Osteocyte (in vitro differentiated cells): ENCODE results near the gene CDH13. TPM values are rescaled to one million over a fixed set of nuclear protein-coding genes. Genes with fewer than 3 reads are reported as not detected.

ENCODE experiments used
- DNase-seq: peaks from one replicate; pipeline ENCODE4 v3.0.0; 2021; ENCODE audit warnings: mixed read lengths; ENCODE audit not compliant: unreplicated experiment; ENCODE audit errors: extremely low spot score
- H3K27ac Mint-ChIP-seq: one replicate; pipeline ENCODE4 v1.8.0; 2021; ENCODE audit warnings: mild to moderate bottlenecking, mixed read lengths; ENCODE audit not compliant: unreplicated experiment
- H3K27me3 Mint-ChIP-seq: one replicate; pipeline ENCODE4 v1.8.0; 2021; ENCODE audit warnings: mixed read lengths; ENCODE audit not compliant: unreplicated experiment
- H3K36me3 Mint-ChIP-seq: one replicate; pipeline ENCODE4 v1.8.0; 2021; ENCODE audit warnings: mixed read lengths; ENCODE audit not compliant: unreplicated experiment
- H3K4me1 Mint-ChIP-seq: one replicate; pipeline ENCODE4 v1.8.0; 2021; ENCODE audit warnings: mixed read lengths; ENCODE audit not compliant: unreplicated experiment
- H3K4me3 Mint-ChIP-seq: one replicate; pipeline ENCODE4 v1.8.0; 2021; ENCODE audit warnings: mild to moderate bottlenecking, moderate library complexity, mixed read lengths; ENCODE audit not compliant: unreplicated experiment
- H3K9me3 Mint-ChIP-seq: one replicate; pipeline ENCODE4 v1.8.0; 2021; ENCODE audit warnings: mixed read lengths; ENCODE audit not compliant: unreplicated experiment
- total RNA-seq: library from RNA; stranded (reverse); gene quantifications from 2 replicates; pipeline ENCODE4 v1.2.1, GENCODE V29; 2021
- TF ChIP-seq, protein P1 (sequence below): fragments of 200-600 bp; sonication (generic); IDR thresholded peaks from 2 replicates; pipeline ENCODE4 v1.5.0; 2021; ENCODE audit warnings: antibody characterized with exemption, mild to moderate bottlenecking, moderate library complexity

Gene CDH13
- total RNA-seq, 1 donor from 2014 or later: 27.0 TPM

DNA sequence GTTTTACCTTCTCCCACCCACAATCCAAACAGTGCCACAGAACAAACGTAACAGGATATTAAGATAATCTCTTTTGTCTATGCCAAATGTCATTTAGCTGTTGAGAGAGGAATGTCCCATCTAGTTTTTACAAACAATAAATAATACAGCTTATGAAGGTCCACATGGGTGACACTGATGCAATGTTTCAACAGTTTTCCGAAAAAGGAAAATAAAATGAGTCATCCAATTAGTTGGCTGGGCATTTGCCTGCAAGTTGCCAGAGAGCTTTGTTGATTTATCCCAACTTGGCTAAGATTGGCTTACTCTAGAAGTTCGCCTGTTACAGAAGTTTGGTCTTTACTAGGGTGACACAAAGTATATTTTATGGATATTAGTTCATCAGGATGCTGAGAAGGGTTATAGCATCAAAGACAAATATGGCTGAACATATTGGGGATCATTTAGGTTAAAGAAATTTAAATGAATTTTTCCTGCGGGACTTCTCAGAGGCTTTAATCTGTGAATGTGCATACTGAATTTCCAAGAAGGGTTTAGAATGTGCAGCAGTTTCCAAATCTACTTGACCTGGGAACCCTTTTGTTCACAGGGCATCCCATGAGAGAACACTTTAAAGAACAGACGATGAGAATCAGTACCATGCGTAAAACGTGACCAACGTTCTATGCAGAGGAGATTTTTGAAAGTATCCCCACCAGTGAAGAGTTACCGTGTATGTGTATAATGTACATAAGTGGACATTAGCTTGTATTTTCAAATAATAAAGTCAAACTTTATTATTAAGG lies 73.1 kb downstream of the CDH13 start:
- no peak for DNase-seq
- peaks cover 35% of the 10 kb centered on the region for H3K4me1 Mint-ChIP-seq
- TF ChIP-seq, protein P1, sequence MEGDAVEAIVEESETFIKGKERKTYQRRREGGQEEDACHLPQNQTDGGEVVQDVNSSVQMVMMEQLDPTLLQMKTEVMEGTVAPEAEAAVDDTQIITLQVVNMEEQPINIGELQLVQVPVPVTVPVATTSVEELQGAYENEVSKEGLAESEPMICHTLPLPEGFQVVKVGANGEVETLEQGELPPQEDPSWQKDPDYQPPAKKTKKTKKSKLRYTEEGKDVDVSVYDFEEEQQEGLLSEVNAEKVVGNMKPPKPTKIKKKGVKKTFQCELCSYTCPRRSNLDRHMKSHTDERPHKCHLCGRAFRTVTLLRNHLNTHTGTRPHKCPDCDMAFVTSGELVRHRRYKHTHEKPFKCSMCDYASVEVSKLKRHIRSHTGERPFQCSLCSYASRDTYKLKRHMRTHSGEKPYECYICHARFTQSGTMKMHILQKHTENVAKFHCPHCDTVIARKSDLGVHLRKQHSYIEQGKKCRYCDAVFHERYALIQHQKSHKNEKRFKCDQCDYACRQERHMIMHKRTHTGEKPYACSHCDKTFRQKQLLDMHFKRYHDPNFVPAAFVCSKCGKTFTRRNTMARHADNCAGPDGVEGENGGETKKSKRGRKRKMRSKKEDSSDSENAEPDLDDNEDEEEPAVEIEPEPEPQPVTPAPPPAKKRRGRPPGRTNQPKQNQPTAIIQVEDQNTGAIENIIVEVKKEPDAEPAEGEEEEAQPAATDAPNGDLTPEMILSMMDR: no peak
- H3K9me3 Mint-ChIP-seq: no peaks in the 10 kb centered on the region
- no peak overlapping the region for H3K4me3 Mint-ChIP-seq
- no peaks in the 10 kb centered on the region for H3K36me3 Mint-ChIP-seq
- H3K27me3 Mint-ChIP-seq: no peaks in the 10 kb centered on the region
- peak overlapping the region; percentile 93 for H3K27ac Mint-ChIP-seq

DNA sequence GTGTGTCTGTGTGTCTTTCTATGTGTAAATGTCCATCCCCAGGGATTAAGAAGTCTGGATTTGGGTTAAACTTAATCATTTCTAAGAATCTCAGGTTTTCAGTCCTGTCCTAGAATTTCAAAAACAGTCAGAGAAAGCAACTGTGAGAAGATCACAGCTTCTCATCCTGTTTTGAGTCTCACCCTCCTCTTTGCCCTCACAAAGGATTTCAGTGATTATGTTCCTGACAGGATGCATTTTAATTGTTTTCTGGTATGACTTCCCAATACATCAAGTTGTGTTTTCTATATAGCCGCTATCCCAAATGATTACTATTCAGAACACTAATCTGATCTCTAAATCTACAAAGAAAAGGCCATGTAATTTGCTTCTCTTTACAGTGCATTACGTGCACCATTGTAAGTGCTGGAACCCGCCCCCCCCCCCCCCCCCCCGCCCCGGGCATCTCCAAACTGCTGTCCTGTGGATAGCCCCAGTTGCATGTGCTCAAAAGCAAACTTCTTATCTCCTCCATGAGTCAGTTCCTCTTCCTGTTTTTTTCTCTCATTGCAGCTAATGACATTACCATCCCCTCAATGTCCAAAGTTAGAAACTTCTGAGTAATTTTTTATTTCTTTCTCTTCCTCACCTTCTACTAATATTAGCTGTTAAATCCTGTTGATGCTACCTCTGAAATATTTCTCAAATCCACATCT lies 73.9 kb downstream of the CDH13 start:
- no peaks in the 10 kb centered on the region for H3K9me3 Mint-ChIP-seq
- H3K4me1 Mint-ChIP-seq: peaks cover 35% of the 10 kb centered on the region
- TF ChIP-seq, protein P1: no peak
- H3K4me3 Mint-ChIP-seq: no peak overlapping the region
- H3K36me3 Mint-ChIP-seq: no peaks in the 10 kb centered on the region
- DNase-seq: no peak
- peak overlapping the region; percentile 93 for H3K27ac Mint-ChIP-seq
- no peaks in the 10 kb centered on the region for H3K27me3 Mint-ChIP-seq

DNA sequence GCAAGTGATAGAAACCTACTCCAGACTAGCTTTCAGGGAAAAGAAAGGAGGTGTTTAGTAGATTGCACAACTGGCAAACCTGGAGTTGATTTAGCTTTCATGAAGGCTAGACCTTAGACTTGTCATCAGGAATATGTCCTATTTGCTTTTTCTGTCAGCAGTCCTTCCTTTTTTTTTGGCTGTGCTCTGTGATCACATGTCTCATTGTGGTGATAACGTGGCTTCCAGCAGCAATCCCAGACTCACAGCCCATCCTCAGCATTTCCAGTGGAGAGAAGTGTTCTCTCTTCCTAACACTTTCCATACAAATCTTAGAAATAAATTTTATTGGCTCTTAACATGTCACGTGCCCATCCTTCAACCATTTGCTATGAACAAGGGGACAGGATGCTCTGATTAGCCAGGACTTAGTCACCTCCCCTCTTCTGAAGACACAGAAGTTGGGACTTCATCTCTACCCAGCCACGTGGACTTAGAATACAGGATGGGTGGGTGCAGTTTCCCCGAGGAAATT lies 74.7 kb downstream of the CDH13 start:
- DNase-seq: no peak
- no peaks in the 10 kb centered on the region for H3K27me3 Mint-ChIP-seq
- H3K9me3 Mint-ChIP-seq: no peaks in the 10 kb centered on the region
- H3K4me3 Mint-ChIP-seq: no peak overlapping the region
- H3K36me3 Mint-ChIP-seq: no peaks in the 10 kb centered on the region
- peak overlapping the region; percentile 36 for H3K27ac Mint-ChIP-seq
- TF ChIP-seq, protein P1: no peak
- H3K4me1 Mint-ChIP-seq: peaks cover 35% of the 10 kb centered on the region

DNA sequence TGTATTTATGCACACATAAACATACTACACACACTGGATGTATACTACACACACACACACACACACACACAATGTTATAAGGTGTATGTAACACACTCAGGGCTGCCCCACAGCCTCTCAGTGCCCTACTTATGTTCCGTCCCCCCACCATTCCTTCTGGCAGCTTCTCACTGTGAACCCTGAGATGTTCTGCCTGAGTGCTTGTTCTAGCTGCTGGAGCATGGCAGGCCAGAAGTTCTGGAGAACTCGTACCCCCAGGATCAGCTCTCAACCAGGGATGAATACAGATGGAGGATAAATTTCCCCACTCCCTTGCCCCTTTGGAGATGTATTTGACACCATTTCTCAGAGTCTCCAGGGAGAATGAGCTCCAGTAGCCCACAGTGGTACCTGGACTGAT lies 76.4 kb downstream of the CDH13 start:
- H3K4me3 Mint-ChIP-seq: no peak overlapping the region
- no peaks in the 10 kb centered on the region for H3K27me3 Mint-ChIP-seq
- TF ChIP-seq, protein P1: no peak
- DNase-seq: no peak
- H3K9me3 Mint-ChIP-seq: no peaks in the 10 kb centered on the region
- no peaks in the 10 kb centered on the region for H3K36me3 Mint-ChIP-seq
- H3K27ac Mint-ChIP-seq: no peak overlapping the region
- H3K4me1 Mint-ChIP-seq: peaks cover 33% of the 10 kb centered on the region
